Daoy (cell line): ENCODE results near the gene RGS7. TPM values are rescaled to one million over a fixed set of nuclear protein-coding genes. Genes with fewer than 3 reads are reported as not detected.
"Not testable (repeated sequence)": the region's sequence is repeated elsewhere in the genome, so short reads cannot be mapped to it uniquely, and the experiment has no call there.

Source experiments
- DNase-seq: peaks from one replicate; pipeline ENCODE4 v3.0.0-alpha.2; 2015; ENCODE audit warnings: low read depth
- total RNA-seq: library from RNA; depleted of rRNA; stranded (reverse); fragments of >200 nt; shearing (Covaris generic); gene quantifications from 2 replicates; pipeline ENCODE4 v1.2.3, GENCODE V29; 2014

RGS7 gene
- total RNA-seq, 1 experiment from 2014 or later = 0.74 TPM

DNA sequence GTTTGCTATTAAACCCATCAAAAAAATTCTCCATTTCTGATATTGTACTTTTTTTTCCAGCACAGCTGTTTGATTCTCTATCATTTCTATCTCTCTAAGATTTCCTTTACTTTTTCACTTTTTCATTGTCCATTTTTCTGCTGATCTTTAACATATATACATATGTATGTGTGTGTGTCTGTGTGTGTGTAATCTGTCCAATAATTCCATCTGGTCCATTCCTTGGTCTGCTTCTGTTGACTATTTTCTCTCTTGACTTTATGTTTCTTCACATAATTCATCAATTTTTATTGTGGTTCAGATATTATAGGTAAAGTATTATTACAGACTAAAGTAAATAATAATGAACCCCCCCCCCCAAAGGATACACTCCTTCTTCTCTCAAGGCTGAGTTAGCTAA, 84.2 kb downstream of the RGS7 start:
- DNase-seq = no peak

DNA sequence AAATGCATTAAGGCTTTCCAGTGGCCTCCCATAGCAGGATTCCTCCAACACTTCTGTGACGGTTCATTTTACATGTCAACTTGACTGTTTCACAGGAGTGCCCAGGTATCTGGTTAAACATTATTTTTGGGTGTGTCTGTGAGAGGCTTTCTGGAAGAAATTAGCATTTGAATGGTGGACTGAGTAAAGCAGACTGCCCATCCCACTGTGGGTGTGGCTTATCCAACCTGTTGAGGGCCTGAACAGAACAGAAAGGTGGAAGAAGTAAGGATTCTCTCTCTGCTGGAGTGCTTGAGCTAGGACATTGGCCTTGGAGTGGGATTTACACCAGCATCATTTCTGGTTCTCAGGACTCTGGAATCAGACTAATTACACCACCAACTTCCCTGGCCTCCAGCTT, 85.6 kb downstream of the RGS7 start:
- no peak for DNase-seq

GRCh38 chr1:241270016-241270415, 87.0 kb downstream of the RGS7 start:
- no peak for DNase-seq

DNA sequence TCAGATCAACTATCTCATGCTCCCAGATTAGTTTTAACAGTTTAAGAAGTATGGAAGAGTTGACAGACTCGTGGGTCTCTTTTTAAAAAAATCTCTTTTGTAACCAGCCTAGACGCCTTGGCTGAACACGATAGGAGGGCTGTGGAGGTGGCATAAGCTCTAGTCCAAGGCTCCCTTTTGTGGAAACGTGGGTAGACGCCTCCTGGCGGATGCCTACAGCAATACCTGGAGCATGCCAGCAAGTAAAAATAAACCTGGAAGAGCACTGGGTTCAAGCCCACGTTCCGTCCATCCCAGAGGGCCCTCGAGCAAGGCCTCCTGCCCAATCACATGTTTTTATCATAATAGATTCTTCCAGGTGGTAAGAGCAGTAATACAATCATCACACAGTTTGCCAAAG, 87.9 kb downstream of the RGS7 start:
- DNase-seq = peak; percentile 58

- DNase-seq = peak; percentile 18
Observed at GRCh38 chr1:241266121-241266520, 90.9 kb downstream of the RGS7 start.

DNA sequence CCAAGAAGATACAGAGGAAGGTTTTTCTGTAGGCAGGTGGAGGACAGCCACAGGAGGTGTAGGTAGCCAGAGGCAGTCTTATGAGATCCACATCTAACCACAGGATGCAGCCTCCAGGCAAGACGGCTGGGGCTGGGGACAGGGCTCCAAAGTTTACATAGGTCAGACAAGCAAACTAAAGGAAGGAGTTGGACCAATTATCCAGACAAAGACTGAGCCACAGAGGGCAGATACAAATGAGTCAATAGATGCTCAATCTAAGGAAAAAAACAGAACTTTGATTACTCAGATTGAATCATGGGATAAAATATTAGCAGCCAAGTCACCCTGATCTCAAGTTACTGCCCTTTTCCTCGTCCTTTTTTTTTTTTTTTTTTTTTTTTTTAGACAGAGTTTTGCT, 91.6 kb downstream of the RGS7 start:
- peak; percentile 16 for DNase-seq

DNA sequence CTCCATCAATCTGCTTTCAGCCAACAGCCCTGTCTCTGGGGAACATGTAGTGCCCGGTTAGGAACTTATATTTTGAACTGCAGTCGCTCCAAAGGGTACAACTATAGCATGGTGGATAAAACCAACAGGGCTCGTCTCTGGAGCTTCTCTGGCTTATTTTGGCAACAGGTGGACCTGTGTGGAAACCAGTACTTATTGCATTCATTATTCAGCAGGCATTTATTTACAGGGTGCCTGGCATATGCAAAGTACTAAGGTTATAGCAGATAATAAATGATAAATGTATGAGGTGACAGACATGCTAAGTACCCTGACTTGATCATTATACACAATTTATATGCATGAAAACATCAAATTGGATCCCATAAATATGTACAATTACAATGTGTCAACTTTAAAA, 93.7 kb downstream of the RGS7 start:
- DNase-seq = no peak

DNA sequence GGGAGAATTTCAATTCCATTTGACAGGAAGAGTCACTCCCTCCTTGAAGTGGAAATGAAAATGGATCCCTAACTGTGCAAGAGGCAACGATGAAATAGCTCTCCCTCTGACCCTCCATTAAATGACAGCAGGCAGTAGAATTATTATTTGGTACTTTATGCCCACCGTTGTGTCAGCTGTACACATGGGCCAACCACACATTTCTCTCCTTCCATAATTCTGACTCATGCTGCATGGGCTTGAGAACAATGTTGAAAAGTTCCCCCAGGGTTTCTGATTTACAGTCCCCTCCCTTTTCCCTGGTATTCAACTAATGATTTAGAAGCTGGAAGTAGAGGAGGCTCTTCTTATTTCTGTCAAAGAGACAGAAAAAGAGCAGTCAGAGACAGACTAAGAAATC, 103.5 kb downstream of the RGS7 start:
- peak; percentile 70 for DNase-seq

- DNase-seq = no peak
Observed at GRCh38 chr1:241250465-241250864, 106.5 kb downstream of the RGS7 start.

DNA sequence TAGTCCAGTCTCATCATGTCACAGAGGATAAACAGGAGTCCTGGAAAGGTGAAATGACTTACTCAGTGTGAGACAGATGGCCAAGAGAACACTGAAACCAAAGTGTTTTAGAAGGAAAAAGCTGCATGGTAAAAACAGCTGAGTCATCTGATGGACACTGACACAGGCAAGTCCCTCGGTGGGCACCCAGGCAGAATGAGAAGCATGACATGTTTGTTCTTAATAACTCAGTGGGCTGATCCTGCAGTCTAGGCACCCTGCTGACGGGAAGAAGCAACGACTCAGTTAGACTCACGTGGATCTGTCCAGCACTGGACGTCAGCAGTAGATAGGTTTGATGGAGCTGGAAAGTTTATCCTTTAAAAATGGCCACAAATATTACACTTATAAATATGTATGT, 116.9 kb downstream of the RGS7 start:
- peak; percentile 35 for DNase-seq

DNA sequence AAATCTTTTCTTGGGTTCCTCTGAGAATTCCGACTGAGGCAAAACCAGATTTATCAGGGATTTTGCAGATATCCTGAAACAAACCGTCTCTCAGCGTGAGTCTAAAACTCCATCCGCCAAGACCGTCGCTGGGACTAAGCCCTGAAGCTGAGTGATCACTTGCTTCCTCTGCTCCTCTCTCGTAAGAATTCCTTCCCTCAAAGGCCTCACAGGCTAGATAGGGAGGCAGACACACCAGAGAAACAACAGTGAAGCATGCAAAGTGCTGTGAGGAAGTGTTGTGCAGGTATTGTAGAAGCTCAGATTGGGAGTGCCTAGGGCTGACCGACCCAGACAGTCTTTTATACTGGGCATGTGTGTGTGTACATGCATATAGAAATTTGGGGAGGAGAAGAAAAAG, 119.1 kb downstream of the RGS7 start:
- no peak for DNase-seq

- no peak for DNase-seq
Observed at GRCh38 chr1:241235256-241235897, 121.6 kb downstream of the RGS7 start.

DNA sequence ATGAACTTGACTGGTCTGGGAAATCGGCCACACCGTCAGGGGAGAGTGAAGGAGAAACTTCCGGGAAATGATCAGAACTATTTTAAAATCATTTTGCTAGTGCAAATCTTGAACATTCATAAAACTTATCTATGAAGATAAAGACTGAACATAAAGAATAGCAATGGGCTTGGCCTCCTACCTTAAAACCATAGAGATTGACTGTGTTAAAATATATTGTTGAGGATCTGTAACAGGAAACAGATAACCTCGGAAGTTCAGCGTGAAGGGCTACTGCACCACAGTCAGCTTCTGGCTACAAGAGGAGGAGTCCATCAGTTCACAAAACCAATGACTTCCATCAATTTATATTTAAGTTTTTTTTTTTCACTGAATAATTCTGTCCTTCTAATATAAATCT, 127.3 kb downstream of the RGS7 start:
- no peak for DNase-seq

DNA sequence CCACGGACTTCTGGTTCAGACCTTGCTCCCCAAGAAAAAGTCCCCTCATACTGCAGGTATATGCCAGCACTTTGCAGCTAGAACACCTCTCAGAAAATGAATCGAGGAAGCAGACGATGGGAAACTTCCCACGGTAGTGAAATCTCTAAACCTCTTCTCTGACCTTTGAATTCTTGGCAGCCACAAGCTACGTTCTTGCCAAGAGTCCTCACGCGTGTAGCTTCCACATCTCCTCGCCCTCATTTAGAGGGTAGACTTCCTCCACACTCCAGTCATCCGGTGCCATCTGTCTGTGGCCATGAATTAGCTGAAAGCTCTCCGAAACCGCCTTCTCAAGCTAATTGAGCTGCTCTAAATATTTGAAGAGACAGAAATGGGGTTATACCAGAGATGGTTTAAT, 127.8 kb downstream of the RGS7 start:
- peak; percentile 26 for DNase-seq

DNA sequence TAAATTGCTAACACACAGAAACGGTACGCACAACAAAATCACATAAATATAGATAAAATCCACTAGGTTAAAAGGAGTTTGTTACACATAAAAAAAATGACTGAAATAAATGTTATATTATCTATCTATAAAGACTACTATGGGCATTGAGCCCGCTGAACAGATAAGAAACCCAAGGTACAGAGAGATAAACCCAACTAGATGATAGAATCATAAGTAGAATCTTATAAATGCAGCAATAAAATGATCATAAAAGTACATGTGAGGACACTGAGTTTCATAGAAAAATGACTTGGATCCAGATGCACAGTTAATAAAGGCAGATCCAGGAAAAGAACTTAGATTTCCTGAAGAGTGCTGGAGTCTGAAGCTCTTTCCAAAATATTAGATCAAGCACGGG, 128.7 kb downstream of the RGS7 start:
- DNase-seq = no peak

DNA sequence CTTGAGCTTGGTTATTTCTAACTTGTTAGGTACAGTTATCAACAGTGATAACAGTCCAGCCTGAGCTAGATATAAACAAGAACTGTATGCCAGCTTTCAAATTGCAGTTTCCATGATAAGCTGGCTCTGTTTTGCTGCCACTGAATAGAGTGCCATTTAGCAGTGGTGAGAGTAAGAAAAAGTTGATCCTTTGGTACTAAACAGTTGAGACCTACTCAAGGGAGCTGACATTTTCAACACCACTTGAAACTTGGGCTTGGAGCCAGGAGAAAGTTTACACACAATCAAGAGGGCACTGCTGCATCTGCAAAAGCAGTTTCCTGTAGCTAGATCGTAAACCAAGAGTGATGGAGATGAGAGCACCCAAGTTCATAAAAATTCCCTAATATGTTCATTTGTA, 131.3 kb downstream of the RGS7 start:
- no peak for DNase-seq

GRCh38 chr1:241224189-241224588, 132.8 kb downstream of the RGS7 start:
- DNase-seq = not testable (repeated sequence)

GRCh38 chr1:241222813-241223212, 134.2 kb downstream of the RGS7 start:
- not testable (repeated sequence) for DNase-seq

- DNase-seq = no peak
Observed at GRCh38 chr1:241221319-241221718, 135.7 kb downstream of the RGS7 start.

DNA sequence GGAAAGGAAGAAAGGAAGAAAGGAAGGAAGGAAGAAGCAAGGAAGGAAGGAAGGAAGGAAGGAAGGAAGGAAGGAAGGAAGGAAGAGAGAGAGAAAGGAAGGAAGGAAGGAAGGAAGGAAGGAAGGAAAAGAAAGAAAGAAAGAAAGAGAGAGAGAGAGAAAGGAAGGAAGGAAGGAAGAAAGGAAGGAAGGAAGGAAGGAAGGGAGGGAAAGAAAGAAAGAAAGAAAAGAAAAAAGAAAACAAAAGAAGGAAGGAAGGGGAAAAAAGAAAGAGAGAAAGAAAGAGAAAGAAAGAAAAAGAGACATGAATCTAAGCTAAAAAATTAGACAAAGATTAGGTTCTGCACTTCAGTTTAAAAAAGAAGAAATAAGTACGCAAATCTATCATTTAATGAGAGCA, 136.1 kb downstream of the RGS7 start:
- DNase-seq = not testable (repeated sequence)

DNA sequence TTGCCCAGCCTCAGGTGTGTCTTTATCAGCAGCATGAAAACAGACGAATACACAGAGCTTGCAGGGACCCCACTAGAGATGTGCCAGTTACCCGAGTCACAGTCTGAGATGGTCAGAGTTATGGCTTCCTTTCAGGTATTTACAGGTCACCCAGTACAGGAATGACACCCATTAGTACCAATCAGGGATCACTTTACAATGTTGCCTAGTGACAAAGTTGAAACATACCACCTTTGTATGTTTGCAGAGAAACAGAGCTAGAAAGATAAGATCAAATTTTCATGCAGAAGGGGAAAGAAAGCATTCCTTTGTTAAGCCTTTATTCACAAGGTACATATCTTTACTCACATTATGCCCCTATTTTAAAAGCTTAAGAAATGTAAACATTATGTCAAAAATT, 137.6 kb downstream of the RGS7 start:
- DNase-seq = no peak

DNA sequence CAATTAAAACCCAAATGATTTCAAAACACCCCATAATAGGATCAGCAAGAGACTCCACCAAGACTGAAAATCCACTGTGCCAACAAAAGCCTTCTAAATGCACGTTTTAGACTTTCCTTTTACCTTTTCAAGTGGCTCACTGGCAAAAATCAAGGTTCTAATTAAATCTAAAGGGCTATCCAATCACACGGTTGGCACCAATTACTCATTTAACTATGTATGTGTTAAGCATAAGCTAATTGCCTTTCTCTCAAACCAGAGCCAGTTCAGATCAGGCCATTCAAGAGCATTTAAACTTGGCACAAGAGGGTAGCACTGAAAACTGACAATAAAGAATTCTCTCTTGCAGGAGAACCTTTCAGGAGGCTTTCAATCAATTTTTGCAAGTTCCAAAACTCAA, 139.5 kb downstream of the RGS7 start:
- no peak for DNase-seq

DNA sequence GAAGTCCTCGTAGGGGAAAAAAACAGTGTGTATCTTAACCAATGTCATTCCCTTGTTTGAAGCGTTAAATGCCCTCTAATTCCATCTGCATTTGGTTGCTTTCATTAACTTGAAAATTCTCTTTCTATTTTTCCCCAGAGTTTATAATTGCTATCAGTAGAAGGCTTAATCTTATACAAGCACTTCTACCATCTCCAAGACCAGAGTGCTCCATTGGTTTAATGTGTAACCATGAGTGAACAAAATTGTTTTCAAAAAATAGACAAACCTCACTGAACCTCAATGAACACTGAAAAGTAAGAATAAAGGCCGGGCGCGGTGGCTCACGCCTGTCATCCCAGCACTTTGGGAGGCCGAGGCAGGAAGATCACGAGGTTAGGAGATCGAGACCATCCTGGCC, 141.3 kb downstream of the RGS7 start:
- DNase-seq = no peak

DNA sequence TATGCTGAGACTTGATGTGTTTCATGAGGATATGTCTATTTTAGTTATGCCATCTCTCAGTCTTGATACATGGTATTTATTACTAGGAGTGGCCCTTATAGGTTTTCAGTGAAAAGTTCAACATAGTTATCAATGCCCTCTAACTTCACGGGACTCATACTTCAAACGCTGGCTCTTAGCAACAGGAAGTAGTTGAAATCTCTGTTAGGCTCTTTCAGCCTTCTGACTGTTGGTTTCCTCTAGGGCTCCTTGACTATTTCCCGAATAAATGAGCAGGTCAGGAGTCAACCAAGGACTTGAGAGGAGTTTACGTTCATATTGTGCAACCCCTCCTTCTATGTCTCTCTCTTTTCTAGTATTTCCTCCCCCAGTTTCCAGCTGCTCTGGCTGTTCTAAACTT, 141.8 kb downstream of the RGS7 start:
- no peak for DNase-seq
